ENCODE data around the gene SNAI3. TPM values are rescaled to one million over a fixed set of nuclear protein-coding genes. Genes with fewer than 3 reads are reported as not detected.

SNAI3 gene
- total RNA-seq, 4 donors from 2014 or later: 0.39 to 1.7 (median 1.1) TPM; not detected in 1

DNA sequence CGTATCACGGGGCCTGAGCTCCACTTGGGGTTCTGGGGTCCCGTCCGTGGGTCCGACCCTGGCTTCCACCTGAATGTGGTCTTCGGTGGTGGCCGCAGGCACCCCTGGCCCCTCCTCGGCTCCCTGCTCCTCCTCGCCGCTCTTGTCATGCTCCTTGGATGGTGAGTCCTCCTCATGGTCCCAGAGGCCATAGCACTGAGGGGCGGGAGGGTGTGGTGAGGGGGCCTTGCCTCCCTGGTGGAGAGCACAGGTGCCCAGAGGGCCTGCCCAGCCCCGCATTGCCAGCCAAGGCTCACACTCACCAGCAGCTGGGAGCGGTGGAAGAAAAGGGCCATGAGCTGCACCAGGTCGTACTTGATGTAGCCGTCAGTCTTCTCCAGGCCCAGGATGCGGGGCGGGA lies 34.9 kb upstream of the SNAI3 start:
- ATAC-seq: no peak
- no peak overlapping the region for H3K4me3 ChIP-seq
- H3K9me3 ChIP-seq: no peaks in the 10 kb centered on the region
- H3K27me3 ChIP-seq: no peaks in the 10 kb centered on the region
- TF ChIP-seq POLR2A (IDR thresholded peaks at IDR 0.05) (no peak), POLR2AphosphoS5 (IDR thresholded peaks at IDR 0.05) (no peak), EP300 (IDR thresholded peaks at IDR 0.05) (no peak)
- TF ChIP-seq, protein P1, sequence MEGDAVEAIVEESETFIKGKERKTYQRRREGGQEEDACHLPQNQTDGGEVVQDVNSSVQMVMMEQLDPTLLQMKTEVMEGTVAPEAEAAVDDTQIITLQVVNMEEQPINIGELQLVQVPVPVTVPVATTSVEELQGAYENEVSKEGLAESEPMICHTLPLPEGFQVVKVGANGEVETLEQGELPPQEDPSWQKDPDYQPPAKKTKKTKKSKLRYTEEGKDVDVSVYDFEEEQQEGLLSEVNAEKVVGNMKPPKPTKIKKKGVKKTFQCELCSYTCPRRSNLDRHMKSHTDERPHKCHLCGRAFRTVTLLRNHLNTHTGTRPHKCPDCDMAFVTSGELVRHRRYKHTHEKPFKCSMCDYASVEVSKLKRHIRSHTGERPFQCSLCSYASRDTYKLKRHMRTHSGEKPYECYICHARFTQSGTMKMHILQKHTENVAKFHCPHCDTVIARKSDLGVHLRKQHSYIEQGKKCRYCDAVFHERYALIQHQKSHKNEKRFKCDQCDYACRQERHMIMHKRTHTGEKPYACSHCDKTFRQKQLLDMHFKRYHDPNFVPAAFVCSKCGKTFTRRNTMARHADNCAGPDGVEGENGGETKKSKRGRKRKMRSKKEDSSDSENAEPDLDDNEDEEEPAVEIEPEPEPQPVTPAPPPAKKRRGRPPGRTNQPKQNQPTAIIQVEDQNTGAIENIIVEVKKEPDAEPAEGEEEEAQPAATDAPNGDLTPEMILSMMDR (IDR thresholded peaks at IDR 0.05): no peak
- 97% methylated on average over 6 of the region's 17 CpGs; no CpG with 5 or more reads in 1 of the 2 donors for WGBS, 2 donors (ENCODE audit: low coverage in 1 of 2)
- H3K27ac ChIP-seq: no peak overlapping the region
- H3K36me3 ChIP-seq: peaks cover 0 to 100% of the 10 kb centered on the region in 2 donors
- H3K4me1 ChIP-seq: peaks cover 0 to 17% (median 0%) of the 10 kb centered on the region in 3 donors

DNA sequence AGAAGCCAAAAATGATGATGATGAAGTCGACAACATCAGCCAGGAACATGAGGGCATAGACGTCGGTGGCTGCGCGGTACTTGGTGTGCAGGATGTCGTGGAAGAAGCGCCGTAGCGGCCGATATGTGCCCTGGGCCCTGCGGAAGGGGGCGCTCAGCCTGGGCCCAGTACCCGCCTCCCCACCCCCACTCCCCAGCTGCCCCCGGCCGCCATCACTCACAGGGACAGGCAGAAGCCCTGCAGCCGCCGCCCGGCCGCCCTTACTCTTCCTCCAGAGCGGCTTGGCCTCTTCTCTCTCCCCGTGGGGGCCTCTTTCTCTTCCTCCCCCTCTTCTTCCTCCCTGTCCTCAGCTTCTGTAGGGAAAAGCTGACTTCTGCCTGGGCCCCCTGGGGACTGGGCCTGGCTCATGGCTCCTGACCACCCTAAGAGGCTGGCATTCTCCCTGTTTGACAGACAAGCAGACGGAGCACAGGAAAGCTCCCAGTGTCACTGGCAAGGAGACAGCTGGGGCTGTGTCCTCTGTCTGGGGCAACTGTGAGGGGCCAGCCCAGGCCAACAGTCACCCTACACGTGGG lies 34.2 kb upstream of the SNAI3 start:
- Histone ChIP-seq H3K27me3 (no peaks in the 10 kb centered on the region), H3K4me3 (no peak overlapping the region), H3K4me1 (peaks cover 0 to 17% (median 0%) of the 10 kb centered on the region in 3 donors), H3K27ac (peak overlapping the region in 1 of 4 donors; percentile 68), H3K9me3 (no peaks in the 10 kb centered on the region), H3K36me3 (peaks cover 0 to 100% of the 10 kb centered on the region in 2 donors)
- 80 to 100% methylated on average over 1 to 4 of the region's 23 CpGs for WGBS, 2 donors (ENCODE audit: low coverage in 1 of 2)
- TF ChIP-seq, protein P1 (IDR thresholded peaks at IDR 0.05): no peak
- no peak for TF ChIP-seq EP300 (IDR thresholded peaks at IDR 0.05)
- no peak for TF ChIP-seq POLR2AphosphoS5 (IDR thresholded peaks at IDR 0.05)
- no peak for TF ChIP-seq POLR2A (IDR thresholded peaks at IDR 0.05)
- ATAC-seq: no peak

DNA sequence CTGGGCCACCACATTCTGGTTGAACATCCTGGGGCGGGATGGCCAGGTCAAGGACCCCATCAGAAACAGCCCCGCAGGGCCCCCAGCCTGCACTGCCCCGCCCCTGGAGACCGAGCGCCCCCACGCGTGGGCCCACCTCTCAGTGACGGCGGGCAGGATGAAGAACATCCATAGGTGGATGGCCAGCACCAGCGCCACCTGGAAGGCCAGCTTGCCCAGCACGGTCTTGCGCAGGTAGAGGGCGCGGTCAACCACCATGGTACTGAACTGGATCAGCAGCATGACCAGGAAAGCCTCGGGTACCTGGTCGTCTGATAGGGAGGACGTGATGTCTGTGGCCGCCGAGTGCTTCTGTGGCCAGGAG lies 33.6 kb upstream of the SNAI3 start:
- no peak for ATAC-seq
- WGBS, 2 donors (ENCODE audit: low coverage in 1 of 2): no CpG with 5 or more reads among the region's 19 CpGs
- H3K27me3 ChIP-seq: no peaks in the 10 kb centered on the region
- no peaks in the 10 kb centered on the region for H3K9me3 ChIP-seq
- H3K4me3 ChIP-seq: no peak overlapping the region
- H3K36me3 ChIP-seq: peaks cover 0 to 100% of the 10 kb centered on the region in 2 donors
- H3K4me1 ChIP-seq: peaks cover 0 to 17% (median 0%) of the 10 kb centered on the region in 3 donors
- H3K27ac ChIP-seq: peak overlapping the region in 3 of 4 donors; percentile 8 to 68 (median 55)
- TF ChIP-seq POLR2A (IDR thresholded peaks at IDR 0.05) (no peak), EP300 (IDR thresholded peaks at IDR 0.05) (no peak), POLR2AphosphoS5 (IDR thresholded peaks at IDR 0.05) (no peak)
- TF ChIP-seq, protein P1 (IDR thresholded peaks at IDR 0.05): no peak

DNA sequence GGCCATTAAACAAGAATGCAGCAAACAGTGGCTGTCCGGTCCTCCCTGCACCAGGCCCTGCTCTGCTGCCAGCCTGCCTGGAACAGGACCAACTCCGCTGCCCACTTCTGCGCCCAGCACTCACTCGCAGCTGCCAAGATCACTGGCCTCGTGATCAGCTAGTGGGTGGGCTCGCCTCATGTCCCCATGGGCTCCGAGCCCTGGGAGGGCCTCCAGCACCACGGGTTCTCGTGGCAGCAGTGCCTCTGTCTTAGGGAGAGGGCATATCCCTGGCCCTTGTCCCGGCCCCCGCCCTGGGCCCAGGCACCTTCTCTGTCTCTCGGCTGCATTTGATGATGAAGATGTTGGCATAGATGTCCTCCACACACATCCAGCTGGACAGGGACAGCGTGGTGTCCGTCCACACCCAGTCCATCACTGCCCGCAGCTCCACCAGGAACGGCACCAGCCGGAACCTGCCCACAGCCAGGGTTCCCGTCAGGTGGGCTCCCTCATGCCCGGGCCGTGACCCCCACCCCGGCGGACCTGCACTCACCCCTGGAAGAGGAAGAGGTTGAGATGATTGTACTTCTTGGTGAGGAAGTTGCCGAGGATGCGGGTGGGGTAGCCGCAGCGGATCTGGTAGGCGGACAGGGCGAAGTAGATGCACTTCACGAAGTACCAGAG lies 33.1 kb upstream of the SNAI3 start:
- peak; percentile 61 for ATAC-seq
- peaks cover 0 to 100% of the 10 kb centered on the region in 2 donors for H3K36me3 ChIP-seq
- H3K4me3 ChIP-seq: no peak overlapping the region
- H3K4me1 ChIP-seq: peaks cover 0 to 17% (median 0%) of the 10 kb centered on the region in 3 donors
- peak overlapping the region in 3 of 4 donors; percentile 8 to 68 (median 55) for H3K27ac ChIP-seq
- WGBS, 2 donors (ENCODE audit: low coverage in 1 of 2): 100% methylated on average over 1 of the region's 29 CpGs; no CpG with 5 or more reads in 1 of the 2 donors
- peak; percentile 74 for TF ChIP-seq POLR2AphosphoS5 (IDR thresholded peaks at IDR 0.05)
- TF ChIP-seq EP300 (IDR thresholded peaks at IDR 0.05): no peak
- no peak for TF ChIP-seq POLR2A (IDR thresholded peaks at IDR 0.05)
- H3K27me3 ChIP-seq: no peaks in the 10 kb centered on the region
- H3K9me3 ChIP-seq: no peaks in the 10 kb centered on the region

DNA sequence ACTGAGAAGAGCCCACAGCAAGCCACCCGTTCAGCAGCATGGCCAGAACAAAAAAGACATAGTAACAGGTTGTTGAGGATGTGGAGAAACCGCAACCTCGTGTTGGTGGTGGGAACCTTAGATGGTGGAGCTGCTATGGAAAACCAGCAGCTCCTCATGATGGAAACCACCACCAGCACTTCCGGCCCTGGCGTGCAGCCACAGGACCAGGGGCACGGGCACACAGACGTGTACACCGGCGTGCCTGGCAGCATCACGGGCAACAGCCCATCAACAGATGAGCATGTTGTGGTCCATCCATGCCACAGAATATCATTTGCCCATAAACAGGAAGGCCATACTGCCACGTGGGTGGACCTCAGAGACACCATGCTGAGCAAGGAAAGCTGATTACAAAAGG lies 31.9 kb upstream of the SNAI3 start:
- Histone ChIP-seq H3K36me3 (peaks cover 0 to 100% of the 10 kb centered on the region in 2 donors), H3K27me3 (no peaks in the 10 kb centered on the region), H3K4me1 (peaks cover 0 to 17% (median 0%) of the 10 kb centered on the region in 3 donors), H3K27ac (peak overlapping the region in 2 of 4 donors; percentile 55 to 68), H3K9me3 (no peaks in the 10 kb centered on the region), H3K4me3 (no peak overlapping the region)
- WGBS, 2 donors (ENCODE audit: low coverage in 1 of 2): 64 to 79% methylated on average over 5 to 11 of the region's 11 CpGs
- TF ChIP-seq, protein P1 (IDR thresholded peaks at IDR 0.05): no peak
- TF ChIP-seq POLR2AphosphoS5 (IDR thresholded peaks at IDR 0.05) (no peak), EP300 (IDR thresholded peaks at IDR 0.05) (no peak), POLR2A (IDR thresholded peaks at IDR 0.05) (no peak)
- no peak for ATAC-seq

All from gastroesophageal sphincter (tissue), 4 donors.